ENCODE measurements around the gene SH2D3C. TPM values are rescaled to one million over a fixed set of nuclear protein-coding genes. Genes with fewer than 3 reads are reported as not detected.
A peak's percentile ranks its signal among the peaks of the same experiment; 100 is the strongest.

Gene SH2D3C, protein sequence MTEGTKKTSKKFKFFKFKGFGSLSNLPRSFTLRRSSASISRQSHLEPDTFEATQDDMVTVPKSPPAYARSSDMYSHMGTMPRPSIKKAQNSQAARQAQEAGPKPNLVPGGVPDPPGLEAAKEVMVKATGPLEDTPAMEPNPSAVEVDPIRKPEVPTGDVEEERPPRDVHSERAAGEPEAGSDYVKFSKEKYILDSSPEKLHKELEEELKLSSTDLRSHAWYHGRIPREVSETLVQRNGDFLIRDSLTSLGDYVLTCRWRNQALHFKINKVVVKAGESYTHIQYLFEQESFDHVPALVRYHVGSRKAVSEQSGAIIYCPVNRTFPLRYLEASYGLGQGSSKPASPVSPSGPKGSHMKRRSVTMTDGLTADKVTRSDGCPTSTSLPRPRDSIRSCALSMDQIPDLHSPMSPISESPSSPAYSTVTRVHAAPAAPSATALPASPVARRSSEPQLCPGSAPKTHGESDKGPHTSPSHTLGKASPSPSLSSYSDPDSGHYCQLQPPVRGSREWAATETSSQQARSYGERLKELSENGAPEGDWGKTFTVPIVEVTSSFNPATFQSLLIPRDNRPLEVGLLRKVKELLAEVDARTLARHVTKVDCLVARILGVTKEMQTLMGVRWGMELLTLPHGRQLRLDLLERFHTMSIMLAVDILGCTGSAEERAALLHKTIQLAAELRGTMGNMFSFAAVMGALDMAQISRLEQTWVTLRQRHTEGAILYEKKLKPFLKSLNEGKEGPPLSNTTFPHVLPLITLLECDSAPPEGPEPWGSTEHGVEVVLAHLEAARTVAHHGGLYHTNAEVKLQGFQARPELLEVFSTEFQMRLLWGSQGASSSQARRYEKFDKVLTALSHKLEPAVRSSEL
- total RNA-seq = 10 to 100 TPM; 27.2 to 27.3 TPM

- H3K27ac Mint-ChIP-seq = peak within 1 kb of the TSS; percentile 96
- DNase-seq = peak; percentile 69
- no peaks in the 10 kb centered on the region for H3K27me3 Mint-ChIP-seq (ENCODE audit: low read depth)
- peaks cover 59% of the 10 kb centered on the region for H3K4me1 Mint-ChIP-seq (ENCODE audit: low read depth)
- no peaks in the 10 kb centered on the region for H3K9me3 Mint-ChIP-seq
- H3K4me3 Mint-ChIP-seq = peak within 1 kb of the TSS; percentile 96
- CTCF ChIA-PET = interaction anchor here (0.6 to 1.3 kb wide), 6 partner anchors 11 to 135 kb away, joined by 3 to 7 read pairs (median 4); partner anchors contain the start of gene TOR2A
- H3K36me3 Mint-ChIP-seq (ENCODE audit: low read depth) = peaks cover 20% of the 10 kb centered on the region
- intact Hi-C loops (cut with micrococcal nuclease) = loop anchor here (1.0 to 10.0 kb wide), 2 partner anchors 7 to 534 kb away; no protein-coding TSS in a partner anchor
Measured at GRCh38 chr9:127778280-127779135, at the start of gene SH2D3C. Gene SH2D3C, minus strand, starts transcription at chr9:127778666. Its CDS starts 39 bp downstream, at chr9:127778627.

- H3K36me3 Mint-ChIP-seq (ENCODE audit: low read depth) = peaks cover 2% of the 10 kb centered on the region
- intact Hi-C loops (cut with micrococcal nuclease) = no loop called here
- no peak overlapping the region for H3K4me3 Mint-ChIP-seq
- DNase-seq = no peak
- no peak overlapping the region for H3K27ac Mint-ChIP-seq
- no peaks in the 10 kb centered on the region for H3K9me3 Mint-ChIP-seq
- H3K27me3 Mint-ChIP-seq (ENCODE audit: low read depth) = no peaks in the 10 kb centered on the region
- CTCF ChIA-PET = interaction anchor here (0.6 to 1.4 kb wide), 4 partner anchors 16 to 92 kb away, joined by 3 read pairs; partner anchors contain the start of gene TOR2A
- H3K4me1 Mint-ChIP-seq (ENCODE audit: low read depth) = no peaks in the 10 kb centered on the region
Measured at GRCh38 chr9:127826253-127826913, 47.9 kb upstream of the SH2D3C start.

GRCh38 chr9:127825319-127826051 is 47.0 kb upstream of the SH2D3C start:
- intact Hi-C loops (cut with micrococcal nuclease) = no loop called here
- Mint-ChIP-seq H3K4me1 (ENCODE audit: low read depth) (no peaks in the 10 kb centered on the region), H3K36me3 (ENCODE audit: low read depth) (peaks cover 2% of the 10 kb centered on the region), H3K4me3 (no peak overlapping the region), H3K9me3 (no peaks in the 10 kb centered on the region), H3K27me3 (ENCODE audit: low read depth) (no peaks in the 10 kb centered on the region), H3K27ac (no peak overlapping the region)
- CTCF ChIA-PET = interaction anchor here (0.8 to 1.0 kb wide), 3 partner anchors 13 to 91 kb away, joined by 3 read pairs; partner anchors contain the start of gene TOR2A
- no peak for DNase-seq

DNA sequence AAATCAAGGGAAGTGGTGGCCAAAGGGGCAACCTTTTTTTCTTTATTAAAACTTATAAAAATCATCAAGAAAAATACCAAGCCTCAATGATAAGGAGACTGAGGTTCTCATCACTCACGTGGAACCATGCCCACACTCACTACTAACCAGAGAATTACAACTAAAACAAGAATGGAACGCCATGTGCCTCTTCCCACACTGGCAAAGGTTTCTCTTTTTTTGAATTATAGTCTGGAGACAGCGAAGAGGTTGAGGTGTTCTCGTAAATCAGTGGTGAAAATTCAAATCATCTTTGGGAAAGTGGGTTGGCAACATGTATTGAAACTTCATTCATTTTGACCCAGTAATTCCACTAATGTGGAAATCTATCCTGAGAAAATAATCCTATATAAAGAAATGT is 43.6 kb upstream of the SH2D3C start:
- H3K27ac Mint-ChIP-seq = no peak overlapping the region
- CTCF ChIA-PET = interaction anchor here (0.6 to 1.6 kb wide), 2 partner anchors 48 to 334 kb away, joined by 3 to 4 read pairs; no protein-coding TSS in a partner anchor
- intact Hi-C loops (cut with micrococcal nuclease) = no loop called here
- no peak for DNase-seq
- H3K36me3 Mint-ChIP-seq (ENCODE audit: low read depth) = peaks cover 12% of the 10 kb centered on the region
- H3K4me3 Mint-ChIP-seq = no peak overlapping the region
- H3K4me1 Mint-ChIP-seq (ENCODE audit: low read depth) = no peaks in the 10 kb centered on the region
- H3K27me3 Mint-ChIP-seq (ENCODE audit: low read depth) = no peaks in the 10 kb centered on the region
- no peaks in the 10 kb centered on the region for H3K9me3 Mint-ChIP-seq

GRCh38 chr9:127818574-127818973 is 40.1 kb upstream of the SH2D3C start:
- H3K4me1 Mint-ChIP-seq (ENCODE audit: low read depth) = no peaks in the 10 kb centered on the region
- no peaks in the 10 kb centered on the region for H3K27me3 Mint-ChIP-seq (ENCODE audit: low read depth)
- H3K4me3 Mint-ChIP-seq = no peak overlapping the region
- no peak for DNase-seq
- intact Hi-C loops (cut with micrococcal nuclease) = no loop called here
- no peaks in the 10 kb centered on the region for H3K9me3 Mint-ChIP-seq
- CTCF ChIA-PET = no interaction called here
- H3K36me3 Mint-ChIP-seq (ENCODE audit: low read depth) = peaks cover 12% of the 10 kb centered on the region
- no peak overlapping the region for H3K27ac Mint-ChIP-seq

DNA sequence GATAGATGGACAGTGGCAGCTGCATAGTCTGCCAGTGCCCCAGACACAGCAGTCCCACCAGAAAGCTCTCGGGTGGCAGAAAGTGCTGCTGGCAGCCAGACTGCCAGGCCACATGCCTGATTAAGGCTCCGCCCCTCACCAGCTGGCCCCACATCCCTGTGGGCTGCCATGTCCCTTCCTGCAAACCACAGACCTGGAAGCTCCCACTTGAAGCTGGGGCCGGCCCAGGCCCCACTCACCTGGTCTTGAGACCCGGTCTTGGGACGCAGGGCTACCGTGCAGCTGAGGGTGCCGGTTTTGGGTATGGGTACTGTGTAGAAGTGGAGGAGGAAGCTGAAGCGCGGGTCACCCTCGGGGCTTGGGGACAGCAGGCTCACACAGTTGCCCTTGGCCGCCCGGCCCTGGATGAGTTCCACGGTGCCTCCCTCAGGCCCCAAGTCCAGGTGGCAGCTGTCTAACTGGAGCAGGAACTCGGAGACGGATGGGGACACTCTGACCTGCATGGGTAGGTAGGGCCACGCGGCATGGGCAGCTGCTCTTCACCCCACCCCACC is 39.5 kb upstream of the SH2D3C start:
- no peak overlapping the region for H3K27ac Mint-ChIP-seq
- intact Hi-C loops (cut with micrococcal nuclease) = no loop called here
- H3K9me3 Mint-ChIP-seq = no peaks in the 10 kb centered on the region
- H3K4me3 Mint-ChIP-seq = no peak overlapping the region
- H3K27me3 Mint-ChIP-seq (ENCODE audit: low read depth) = no peaks in the 10 kb centered on the region
- H3K4me1 Mint-ChIP-seq (ENCODE audit: low read depth) = no peaks in the 10 kb centered on the region
- H3K36me3 Mint-ChIP-seq (ENCODE audit: low read depth) = peaks cover 12% of the 10 kb centered on the region
- DNase-seq = no peak
- CTCF ChIA-PET = interaction anchor here (0.8 kb wide), 1 partner anchor 103 kb away, joined by 3 read pairs; no protein-coding TSS in a partner anchor

- H3K36me3 Mint-ChIP-seq (ENCODE audit: low read depth) = peaks cover 12% of the 10 kb centered on the region
- H3K9me3 Mint-ChIP-seq = no peaks in the 10 kb centered on the region
- no peak for DNase-seq
- intact Hi-C loops (cut with micrococcal nuclease) = no loop called here
- H3K4me3 Mint-ChIP-seq = no peak overlapping the region
- no peak overlapping the region for H3K27ac Mint-ChIP-seq
- H3K4me1 Mint-ChIP-seq (ENCODE audit: low read depth) = no peaks in the 10 kb centered on the region
- CTCF ChIA-PET = interaction anchor here (0.5 kb wide), 1 partner anchor 20 kb away, joined by 3 read pairs; no protein-coding TSS in a partner anchor
- H3K27me3 Mint-ChIP-seq (ENCODE audit: low read depth) = no peaks in the 10 kb centered on the region
Measured at GRCh38 chr9:127816728-127817127, 38.3 kb upstream of the SH2D3C start.

DNA sequence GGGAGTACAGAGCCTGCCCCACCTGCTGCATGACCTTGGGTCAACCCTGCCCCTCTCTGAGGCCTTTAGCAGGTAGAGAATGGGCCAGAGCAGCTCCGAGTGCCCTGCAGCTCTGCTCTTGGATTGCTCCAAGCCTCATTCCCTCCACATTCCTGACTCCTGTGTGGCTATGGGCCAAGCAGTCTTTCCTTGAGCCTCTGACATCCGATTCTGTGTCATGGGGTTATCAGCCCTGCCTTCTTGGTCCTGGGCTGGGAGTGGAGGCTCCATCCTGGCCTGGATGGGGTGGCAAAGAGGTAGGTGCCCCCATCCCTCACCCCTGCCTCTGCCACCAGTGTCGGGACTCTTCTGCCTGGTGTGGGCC is 37.9 kb upstream of the SH2D3C start:
- H3K27ac Mint-ChIP-seq = no peak overlapping the region
- H3K4me1 Mint-ChIP-seq (ENCODE audit: low read depth) = no peaks in the 10 kb centered on the region
- CTCF ChIA-PET = no interaction called here
- intact Hi-C loops (cut with micrococcal nuclease) = no loop called here
- no peaks in the 10 kb centered on the region for H3K9me3 Mint-ChIP-seq
- H3K4me3 Mint-ChIP-seq = no peak overlapping the region
- DNase-seq = no peak
- no peaks in the 10 kb centered on the region for H3K27me3 Mint-ChIP-seq (ENCODE audit: low read depth)
- H3K36me3 Mint-ChIP-seq (ENCODE audit: low read depth) = peaks cover 12% of the 10 kb centered on the region

DNA sequence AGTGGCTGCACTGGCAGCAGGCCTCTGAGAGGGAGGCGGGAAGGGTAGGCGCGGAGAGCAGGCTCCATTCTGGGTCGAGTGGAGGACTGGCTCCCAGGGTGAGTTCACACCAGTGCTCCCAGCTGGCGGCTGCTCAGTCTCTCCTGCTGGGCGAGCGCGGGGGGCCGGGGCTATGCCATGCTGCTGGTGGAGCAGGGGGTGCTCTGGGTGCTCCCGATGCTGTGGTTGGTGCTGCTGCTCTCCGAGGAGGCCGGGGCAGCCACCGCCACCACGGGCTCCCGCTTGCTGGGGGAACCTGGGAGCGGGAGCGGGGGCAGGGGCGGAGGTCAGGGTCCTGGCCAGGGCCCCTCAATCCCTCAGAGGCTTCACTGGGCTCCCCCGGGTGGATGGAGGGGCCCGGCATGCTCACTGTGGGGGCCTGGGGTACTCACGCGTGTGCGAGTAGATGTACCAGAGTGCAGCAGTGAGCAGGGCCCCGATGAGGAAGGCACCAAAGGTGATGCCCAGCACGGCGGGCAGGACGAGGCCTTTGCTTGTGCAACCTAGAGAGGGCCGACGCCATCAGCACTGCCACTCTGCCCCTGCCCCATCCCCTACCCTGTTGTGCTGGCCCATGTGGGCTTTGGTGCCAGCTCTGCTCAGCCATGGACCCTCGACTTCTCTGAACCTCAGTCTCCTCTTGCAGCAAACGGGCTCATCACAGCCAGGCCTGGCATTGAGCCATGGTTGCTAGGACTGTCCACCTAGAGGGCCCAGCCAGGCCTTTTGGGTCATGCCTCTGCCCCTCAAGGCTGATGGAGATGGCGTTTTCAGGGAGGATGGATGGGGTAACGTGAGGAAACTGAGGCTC is 37.3 kb upstream of the SH2D3C start:
- Mint-ChIP-seq H3K27me3 (ENCODE audit: low read depth) (no peaks in the 10 kb centered on the region), H3K27ac (no peak overlapping the region), H3K36me3 (ENCODE audit: low read depth) (peaks cover 13% of the 10 kb centered on the region), H3K4me3 (no peak overlapping the region), H3K4me1 (ENCODE audit: low read depth) (no peaks in the 10 kb centered on the region), H3K9me3 (no peaks in the 10 kb centered on the region)
- DNase-seq = no peak
- intact Hi-C loops (cut with micrococcal nuclease) = no loop called here
- CTCF ChIA-PET = no interaction called here
